ENCODE measurements around the gene MMP2. TPM values are rescaled to one million over a fixed set of nuclear protein-coding genes. Genes with fewer than 3 reads are reported as not detected.

The MMP2 gene
- 100 to 1,000 TPM; 539 to 826 TPM for total RNA-seq
- long read RNA-seq, donor 1, transcript MMP2-201 (13 exons, 3,741 nt), result major isoform, 701 of 842 reads
- long read RNA-seq, donor 1, partial matches to known transcripts, result 127 of 842 reads
- long read RNA-seq, donor 1, other reads (novel, unspliced or antisense), result 14 of 842 reads
- long read RNA-seq, donor 2, transcript MMP2-201 (13 exons, 3,741 nt), result major isoform, 134 of 294 reads
- long read RNA-seq, donor 2, partial matches to known transcripts, result 158 of 294 reads
- long read RNA-seq, donor 2, other reads (novel, unspliced or antisense), result 2 of 294 reads

DNA sequence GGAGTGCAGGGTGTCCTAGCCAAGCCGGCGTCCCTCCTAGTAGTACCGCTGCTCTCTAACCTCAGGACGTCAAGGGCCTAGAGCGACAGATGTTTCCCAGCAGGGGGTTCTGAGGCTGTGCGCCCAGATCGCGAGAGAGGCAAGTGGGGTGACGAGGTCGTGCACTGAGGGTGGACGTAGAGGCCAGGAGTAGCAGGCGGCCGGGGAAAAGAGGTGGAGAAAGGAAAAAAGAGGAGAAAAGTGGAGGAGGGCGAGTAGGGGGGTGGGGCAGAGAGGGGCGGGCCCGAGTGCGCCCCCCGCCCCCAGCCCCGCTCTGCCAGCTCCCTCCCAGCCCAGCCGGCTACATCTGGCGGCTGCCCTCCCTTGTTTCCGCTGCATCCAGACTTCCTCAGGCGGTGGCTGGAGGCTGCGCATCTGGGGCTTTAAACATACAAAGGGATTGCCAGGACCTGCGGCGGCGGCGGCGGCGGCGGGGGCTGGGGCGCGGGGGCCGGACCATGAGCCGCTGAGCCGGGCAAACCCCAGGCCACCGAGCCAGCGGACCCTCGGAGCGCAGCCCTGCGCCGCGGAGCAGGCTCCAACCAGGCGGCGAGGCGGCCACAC lies at the start of gene MMP2:
MMP2 (plus strand) TSS at position 372 of the 603 bp plus-strand sequence. CDS start 282 bp downstream, outside the sequence.
- peak; percentile 94 for DNase-seq (ENCODE audit: low spot score)
- intact Hi-C loops (cut with DNase I), result no loop called here

DNA sequence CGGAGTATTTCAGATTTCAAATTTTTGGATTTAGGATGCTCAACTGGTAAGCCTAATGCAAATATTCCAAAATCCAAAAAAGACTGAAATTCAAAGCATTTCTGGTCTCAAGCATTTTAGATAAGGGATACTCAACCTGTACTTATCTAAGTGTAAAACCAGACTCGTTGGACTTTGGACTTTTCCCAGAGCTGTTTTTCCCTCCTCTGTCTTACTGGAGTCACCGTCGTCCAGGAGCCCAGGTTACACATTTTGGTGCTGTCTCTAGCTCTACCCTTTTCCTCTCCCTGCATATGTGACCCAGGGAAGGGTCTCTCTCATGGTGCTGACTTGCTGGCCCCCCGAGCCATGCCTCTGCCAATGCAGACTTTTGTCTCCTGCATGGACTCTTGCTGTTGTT lies 46.0 kb upstream of the MMP2 start:
- no peak for DNase-seq (ENCODE audit: low spot score)
- intact Hi-C loops (cut with DNase I), result no loop called here

DNA sequence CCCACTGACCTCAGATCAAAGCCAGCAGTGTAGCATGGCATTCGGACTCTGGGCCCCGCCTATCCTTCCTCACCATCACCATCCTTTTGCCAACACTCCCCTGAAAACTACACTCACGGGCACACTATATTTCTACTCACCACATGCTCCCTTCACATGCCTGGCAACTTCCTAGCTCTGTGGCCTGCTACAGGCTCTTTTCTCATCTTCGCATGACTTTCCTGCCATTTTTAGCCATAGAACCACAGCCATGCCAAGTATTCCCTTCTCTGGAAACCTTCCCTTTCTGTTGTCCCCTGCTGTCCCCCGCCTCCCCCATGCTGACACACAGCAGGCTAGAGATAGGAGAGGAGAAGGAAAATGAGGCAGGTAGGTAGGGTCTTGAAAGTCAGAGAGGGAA lies 45.5 kb upstream of the MMP2 start:
- DNase-seq (ENCODE audit: low spot score), result no peak
- intact Hi-C loops (cut with DNase I), result no loop called here

GRCh38 chr16:55434000-55434399 lies 45.0 kb upstream of the MMP2 start:
- intact Hi-C loops (cut with DNase I), result no loop called here
- DNase-seq (ENCODE audit: low spot score), result no peak

DNA sequence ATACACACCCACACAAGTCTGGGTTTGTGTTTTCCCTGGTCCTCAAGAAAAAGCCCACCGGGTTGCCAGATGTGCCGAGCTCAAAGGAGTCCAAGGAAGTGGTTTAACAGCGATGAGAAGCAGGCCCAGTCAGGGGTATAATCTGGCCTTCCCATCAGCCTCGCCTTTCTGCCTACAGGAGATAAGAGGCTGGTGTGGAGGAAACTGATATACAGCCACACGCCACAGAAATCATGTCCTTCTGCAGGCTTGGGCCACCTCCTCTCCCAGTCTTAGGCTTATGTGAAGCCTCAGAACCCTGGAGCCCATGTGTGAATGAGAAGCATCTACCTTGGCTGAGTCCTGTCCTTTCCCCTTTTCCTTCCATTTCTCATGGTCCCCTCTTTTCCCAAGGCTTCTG lies 43.6 kb upstream of the MMP2 start:
- no peak for DNase-seq (ENCODE audit: low spot score)
- intact Hi-C loops (cut with DNase I), result no loop called here

GRCh38 chr16:55436587-55436986 lies 42.4 kb upstream of the MMP2 start:
- intact Hi-C loops (cut with DNase I), result no loop called here
- DNase-seq (ENCODE audit: low spot score), result no peak

GRCh38 chr16:55437625-55438024 lies 41.4 kb upstream of the MMP2 start:
- no peak for DNase-seq (ENCODE audit: low spot score)
- intact Hi-C loops (cut with DNase I), result no loop called here

DNA sequence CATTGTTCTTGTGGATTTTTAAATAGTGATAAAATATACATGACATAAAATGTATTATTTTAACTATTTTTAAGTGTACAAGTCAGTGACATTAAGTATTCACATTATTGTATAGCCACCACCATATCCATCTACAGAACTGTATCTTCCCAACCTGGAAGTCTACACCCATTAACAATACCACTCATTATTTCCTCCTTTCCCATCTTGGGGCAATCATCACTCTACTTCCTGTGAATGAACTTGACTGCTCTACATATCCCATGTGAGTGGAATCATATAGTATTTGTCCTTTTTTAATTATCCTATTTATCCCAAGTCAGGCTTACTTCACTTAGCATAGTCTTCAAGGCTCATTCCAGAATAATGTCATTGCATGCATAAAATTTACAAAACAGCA lies 40.7 kb upstream of the MMP2 start:
- no peak for DNase-seq (ENCODE audit: low spot score)
- intact Hi-C loops (cut with DNase I), result no loop called here

GRCh38 chr16:55439101-55439690 lies 39.8 kb upstream of the MMP2 start:
- intact Hi-C loops (cut with DNase I), result no loop called here
- no peak for DNase-seq (ENCODE audit: low spot score)

GRCh38 chr16:55443434-55444346 lies 35.3 kb upstream of the MMP2 start:
- intact Hi-C loops (cut with DNase I), result no loop called here
- no peak for DNase-seq (ENCODE audit: low spot score)

GRCh38 chr16:55444754-55445485 lies 34.1 kb upstream of the MMP2 start:
- peak; percentile 87 for DNase-seq (ENCODE audit: low spot score)
- intact Hi-C loops (cut with DNase I), result no loop called here

- DNase-seq (ENCODE audit: low spot score), result no peak
- intact Hi-C loops (cut with DNase I), result no loop called here
Measured at GRCh38 chr16:55447231-55447630, 31.8 kb upstream of the MMP2 start.

DNA sequence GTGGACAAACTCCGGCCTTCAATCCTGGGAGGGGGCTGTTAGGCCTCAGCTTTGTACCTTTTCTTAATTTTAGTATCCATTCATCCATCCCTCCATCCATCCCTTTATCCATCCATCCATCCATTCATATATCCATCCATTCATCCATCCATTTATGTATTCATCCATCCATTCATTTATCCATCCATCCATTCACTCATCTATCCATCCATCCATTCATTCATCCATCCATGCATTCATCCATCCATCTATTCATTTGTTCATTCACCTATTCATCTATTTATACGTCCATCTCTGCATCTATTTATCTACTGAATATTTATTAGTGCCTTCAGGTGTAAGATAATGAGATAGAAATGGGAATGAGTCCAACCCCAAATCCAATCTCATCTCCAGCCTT lies 26.0 kb upstream of the MMP2 start:
- intact Hi-C loops (cut with DNase I), result no loop called here
- no peak for DNase-seq (ENCODE audit: low spot score)

GRCh38 chr16:55453909-55454308 lies 25.1 kb upstream of the MMP2 start:
- intact Hi-C loops (cut with DNase I), result no loop called here
- DNase-seq (ENCODE audit: low spot score), result no peak

DNA sequence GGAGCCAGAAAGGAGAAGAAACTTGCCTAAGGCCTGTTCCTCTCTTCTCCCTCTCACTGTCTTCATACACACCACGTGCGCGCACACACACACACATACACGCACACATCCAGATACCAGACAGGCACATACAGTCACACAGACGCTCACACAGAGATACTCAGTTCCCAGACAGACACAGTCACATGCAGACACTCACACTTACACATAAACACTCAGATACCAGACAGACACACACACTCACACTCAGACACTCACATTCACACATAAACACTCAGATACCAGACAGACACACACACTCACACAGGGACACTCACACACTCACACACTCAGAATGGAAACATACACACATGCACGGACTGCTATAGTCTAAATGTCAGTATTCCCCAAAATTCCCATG lies 24.1 kb upstream of the MMP2 start:
- intact Hi-C loops (cut with DNase I), result no loop called here
- no peak for DNase-seq (ENCODE audit: low spot score)

- intact Hi-C loops (cut with DNase I), result loop anchor here (5.0 to 10.0 kb wide), 3 partner anchors 83 to 363 kb away; no protein-coding TSS in a partner anchor
- no peak for DNase-seq (ENCODE audit: low spot score)
Measured at GRCh38 chr16:55462241-55462640, 16.8 kb upstream of the MMP2 start.

GRCh38 chr16:55464375-55464774 lies 14.6 kb upstream of the MMP2 start:
- intact Hi-C loops (cut with DNase I), result loop anchor here (5.0 to 10.0 kb wide), 3 partner anchors 80 to 360 kb away; no protein-coding TSS in a partner anchor
- no peak for DNase-seq (ENCODE audit: low spot score)

DNA sequence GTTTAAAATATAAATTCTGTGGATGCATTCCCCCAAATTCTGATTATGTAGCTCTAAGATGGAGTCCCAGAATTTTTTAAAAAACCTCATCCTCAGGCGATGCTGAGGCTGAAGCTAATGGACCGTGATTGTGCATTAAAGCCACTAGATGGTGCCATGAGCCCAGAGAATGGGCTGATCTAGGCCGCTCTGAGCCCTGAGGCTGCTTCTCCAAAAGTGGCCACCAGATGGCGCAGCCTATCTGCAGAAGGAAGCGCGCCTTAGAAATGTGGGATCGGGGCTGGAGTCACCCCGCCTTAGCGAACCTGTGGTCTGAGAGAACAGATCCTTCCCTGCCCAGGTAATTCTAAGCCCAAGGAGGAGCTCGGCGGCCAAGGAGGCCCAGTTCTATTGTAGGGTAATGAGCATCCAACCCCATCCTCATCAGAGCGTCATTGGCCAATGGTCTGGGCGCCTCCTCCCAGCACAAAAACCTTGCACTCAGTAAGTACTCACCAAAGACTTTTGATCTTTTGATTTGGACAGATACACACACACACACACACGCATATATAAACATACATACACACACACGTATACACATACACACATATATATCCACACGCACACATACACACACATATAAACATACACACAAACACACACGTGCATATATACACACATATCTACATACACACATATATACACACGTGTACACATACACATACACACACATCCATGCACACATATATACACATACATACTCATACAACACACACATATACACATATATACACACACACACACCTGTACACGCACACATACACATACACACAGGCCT lies 13.7 kb upstream of the MMP2 start:
- DNase-seq (ENCODE audit: low spot score), result peak; percentile 96
- intact Hi-C loops (cut with DNase I), result loop anchor here (10.0 kb wide), 2 partner anchors 80 to 360 kb away; no protein-coding TSS in a partner anchor
